Activated CD8-positive, alpha-beta memory T cell treated with anti-CD3 and anti-CD28 coated beads for 4 hours (primary cell): ENCODE results near the gene SPRR5.

Experiments
- DNase-seq, 2 donors: peaks; one replicate each; pipeline ENCODE4 v3.0.0-alpha.2; 2020; ENCODE audit warnings: low read depth in 2 of 2

The SPRR5 gene

DNA sequence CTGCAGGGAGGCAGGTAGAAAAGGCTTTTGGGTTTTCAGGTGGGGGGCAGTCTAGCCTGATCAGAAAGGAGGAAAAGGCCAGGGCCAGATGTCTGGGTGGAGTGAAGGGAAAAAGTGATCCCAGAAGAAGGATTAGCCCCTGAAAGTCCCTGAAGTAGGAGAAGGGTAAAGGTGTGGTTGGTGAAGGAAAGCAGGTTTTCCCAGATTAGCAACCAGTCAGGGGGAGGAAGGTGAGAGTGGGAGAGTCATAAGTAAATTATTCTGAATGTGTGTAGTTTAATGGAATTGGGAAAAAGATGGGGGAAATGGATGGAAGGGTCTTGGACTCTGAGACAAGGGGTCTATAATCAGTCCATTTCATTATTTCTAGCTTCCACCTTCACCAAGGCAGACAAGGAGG, 36.2 kb downstream of the SPRR5 start:
- DNase-seq = no peak

GRCh38 chr1:152983743-152984142, 36.7 kb downstream of the SPRR5 start, which contains the start of gene SPRR1A:
Gene SPRR1A (plus strand): TSS chr1:152984081. CDS start chr1:152985231, 1,150 bp downstream.
- no peak for DNase-seq

DNA sequence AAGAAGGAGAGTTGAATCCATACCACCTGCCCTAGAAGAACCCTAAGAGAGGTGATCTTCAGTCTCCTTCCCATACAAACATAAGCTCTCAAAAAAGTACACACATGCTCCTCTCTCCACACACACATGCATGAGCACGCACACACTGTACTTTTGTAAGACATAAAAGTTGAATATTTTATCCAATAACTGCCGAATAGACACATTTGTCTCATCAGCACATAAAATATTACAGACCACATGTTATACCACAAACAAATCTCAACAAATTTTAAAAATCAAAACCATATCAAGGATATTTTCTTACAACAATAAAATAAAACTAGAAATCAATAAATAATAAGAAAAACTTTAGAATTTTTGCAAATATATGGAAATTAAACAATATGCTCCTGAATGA, 39.6 kb downstream of the SPRR5 start:
- no peak for DNase-seq

- no peak for DNase-seq
Observed at GRCh38 chr1:152993186-152993585, 46.2 kb downstream of the SPRR5 start.

DNA sequence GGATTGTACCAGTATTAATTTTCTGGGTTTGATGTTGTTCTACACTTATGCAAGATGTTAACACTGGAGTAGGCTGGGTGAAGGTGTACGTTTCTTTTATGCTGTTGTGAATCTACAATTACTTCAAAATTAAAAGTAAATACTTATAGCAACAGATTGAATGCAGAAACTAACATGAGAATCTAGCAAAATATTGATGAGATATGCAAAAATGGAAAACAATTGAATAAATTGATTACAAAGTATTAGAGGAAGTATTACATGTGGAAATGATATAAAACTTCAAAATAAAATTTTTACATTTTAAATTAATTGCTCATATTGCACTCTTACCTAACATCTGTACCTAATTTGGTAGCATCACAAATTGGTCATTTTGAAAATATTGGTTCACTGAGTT, 48.8 kb downstream of the SPRR5 start:
- no peak for DNase-seq

- no peak for DNase-seq
Observed at GRCh38 chr1:152996633-152997400, 49.8 kb downstream of the SPRR5 start.

DNA sequence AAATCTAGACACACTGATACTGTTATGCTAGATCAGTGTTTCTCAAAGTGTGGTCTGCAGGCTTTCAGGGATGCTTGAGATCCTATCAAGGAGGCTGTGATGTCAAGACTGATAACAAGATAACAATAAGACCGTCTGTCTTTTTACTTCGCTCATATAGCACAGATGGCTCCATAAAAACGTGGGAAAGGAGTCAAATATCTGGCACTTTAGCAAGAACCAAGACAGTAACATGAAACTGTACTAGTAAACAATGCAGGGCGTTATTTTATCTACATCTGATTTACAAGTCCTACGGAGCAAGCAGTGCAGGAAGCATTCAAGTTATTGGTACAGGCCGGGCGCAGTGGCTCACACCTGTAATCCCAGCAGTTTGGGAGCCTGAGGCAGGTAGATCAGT, 50.9 kb downstream of the SPRR5 start:
- DNase-seq = no peak

GRCh38 chr1:152998476-152998875, 51.5 kb downstream of the SPRR5 start:
- DNase-seq = no peak
